CD4-positive, alpha-beta T cell treated with Interleukin-4 for 1 hour (primary cell): ENCODE results near the gene NLRP2B.
"Not testable (repeated sequence)": the region's sequence is repeated elsewhere in the genome, so short reads cannot be mapped to it uniquely, and the experiment has no call there.

Source experiments
- DNase-seq, 2 donors: peaks; one replicate each; pipeline ENCODE4 v3.0.0-alpha.2; 2020 to 2022

Gene NLRP2B

DNA sequence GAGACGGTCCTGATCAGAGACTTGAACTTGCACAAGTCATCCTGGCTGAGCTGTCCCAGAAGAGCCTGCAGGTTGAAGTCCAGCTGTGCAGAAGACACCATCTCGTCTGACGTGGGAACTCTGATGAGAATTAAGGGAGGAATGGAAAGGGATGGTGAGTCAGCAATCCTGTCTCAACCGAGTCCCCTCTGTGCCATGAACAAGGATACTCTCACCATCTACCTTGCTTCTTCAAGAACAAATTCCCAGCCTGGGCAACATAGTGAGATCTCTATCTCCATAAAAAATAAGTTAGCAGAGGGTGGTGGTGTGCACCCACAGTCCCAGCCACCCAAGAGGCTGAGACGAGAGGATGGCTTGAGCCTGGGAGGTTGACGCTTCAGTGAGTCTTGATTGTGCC is at the start of gene NLRP2B:
Gene NLRP2B, minus strand, starts transcription at position 101 of the 400 bp plus-strand sequence.
- no peak for DNase-seq

DNA sequence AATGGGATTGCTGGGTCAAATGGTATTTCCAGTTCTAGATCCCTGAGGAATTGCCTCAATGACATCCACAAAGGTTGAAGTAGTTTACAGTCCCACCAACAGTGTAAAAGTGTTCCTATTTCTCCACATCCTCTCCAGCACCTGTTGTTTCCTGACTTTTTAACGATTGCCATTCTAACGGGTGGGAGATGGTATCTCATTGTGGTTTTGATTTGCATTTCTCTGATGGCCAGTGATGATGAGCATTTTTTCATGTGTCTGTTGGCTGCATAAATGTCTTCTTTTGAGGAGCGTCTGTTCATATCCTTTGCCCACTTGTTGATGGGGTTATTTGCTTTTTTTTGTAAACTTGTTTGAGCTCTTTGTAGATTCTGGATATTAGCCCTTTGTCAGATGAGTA is 45.9 kb upstream of the NLRP2B start:
- DNase-seq: not testable (repeated sequence)

DNA sequence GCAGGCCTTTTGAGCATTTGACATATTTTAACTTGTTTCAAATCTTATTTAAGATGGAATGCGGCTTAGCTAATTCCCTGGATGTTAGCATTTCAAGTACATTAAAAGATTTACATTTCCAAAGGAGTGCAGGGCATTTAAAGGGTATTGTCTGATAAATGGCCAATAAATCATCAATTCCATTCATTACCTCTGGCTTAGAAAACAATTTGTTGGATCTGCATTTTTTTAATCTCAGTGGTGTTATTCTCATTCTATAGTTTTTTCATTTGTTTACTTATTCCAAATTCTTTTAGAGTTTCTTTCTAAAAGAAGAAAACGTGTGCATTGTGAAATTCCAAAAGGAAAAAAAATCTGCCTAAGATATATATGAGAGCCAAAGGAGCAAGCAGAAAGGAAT is 1.3 kb upstream of the NLRP2B start:
- no peak for DNase-seq

DNA sequence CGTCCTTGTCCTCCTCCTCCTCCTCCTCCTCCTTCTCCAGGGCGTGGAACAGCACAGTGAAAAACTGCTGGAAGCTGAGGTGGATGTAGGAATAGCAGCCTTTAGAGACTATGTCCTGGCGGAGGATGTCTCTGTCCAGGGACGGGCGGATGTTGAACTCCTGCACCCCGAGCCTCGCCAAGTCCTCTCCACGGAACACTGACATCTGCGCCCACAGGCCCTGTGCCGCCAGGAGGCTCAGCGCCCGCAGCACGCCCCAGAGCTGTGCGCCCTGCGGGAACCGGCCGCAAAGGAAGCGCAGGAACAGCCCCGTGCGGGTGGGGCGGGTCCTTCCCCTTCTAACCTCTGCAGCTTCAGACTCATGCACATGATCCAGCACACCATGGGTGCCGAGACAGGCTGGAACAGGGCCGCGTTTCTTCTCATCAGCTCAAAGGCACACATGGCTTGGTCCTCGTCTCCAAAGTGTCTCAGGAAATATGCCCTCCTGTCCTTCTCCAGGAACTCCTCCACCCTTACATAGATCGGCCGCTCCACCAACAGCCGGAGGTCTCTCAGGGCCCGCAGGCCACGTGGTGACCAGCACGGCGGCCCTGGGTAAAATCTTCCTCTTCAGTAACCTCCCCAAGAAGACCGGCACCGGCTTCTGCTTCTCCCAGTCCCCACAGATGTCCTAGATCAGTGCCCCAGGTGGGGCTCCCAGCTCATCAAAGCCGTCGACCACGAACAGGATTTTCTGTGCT is 1.2 kb downstream of the NLRP2B start:
- DNase-seq: no peak

DNA sequence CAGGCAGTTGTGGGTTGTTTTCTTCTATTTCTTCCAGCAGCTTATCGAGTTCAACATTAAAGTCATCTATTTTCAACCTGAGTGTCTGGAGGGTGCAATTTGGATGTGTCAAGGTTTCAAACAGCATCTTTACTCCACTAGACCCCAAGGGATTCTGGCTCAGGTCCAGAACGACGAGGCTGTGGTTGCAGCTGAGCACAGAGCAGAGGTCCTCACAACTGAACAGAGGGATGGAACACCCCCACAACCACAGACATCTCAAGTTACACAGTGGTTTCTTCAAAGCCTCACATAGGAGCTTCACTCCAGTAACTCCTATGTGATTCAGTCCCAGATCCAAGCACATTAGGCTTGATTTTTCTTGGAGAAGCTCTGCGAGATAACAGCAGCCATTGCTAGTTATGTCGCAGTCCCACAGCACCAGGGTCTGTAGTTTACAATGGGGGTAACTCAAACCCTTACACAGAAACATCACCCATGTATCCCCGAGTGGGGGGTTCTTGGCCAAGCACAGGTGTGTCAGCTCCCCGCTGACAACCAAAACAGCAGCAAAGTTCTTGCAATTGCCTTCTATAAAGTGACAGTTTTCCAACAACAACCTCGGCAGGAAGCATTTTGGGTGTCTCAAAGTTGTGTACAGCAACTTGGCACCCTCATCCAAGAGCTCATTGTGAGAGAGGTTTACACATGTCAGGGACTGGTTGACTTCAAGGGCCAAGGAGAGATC is 2.8 kb downstream of the NLRP2B start:
- no peak for DNase-seq

DNA sequence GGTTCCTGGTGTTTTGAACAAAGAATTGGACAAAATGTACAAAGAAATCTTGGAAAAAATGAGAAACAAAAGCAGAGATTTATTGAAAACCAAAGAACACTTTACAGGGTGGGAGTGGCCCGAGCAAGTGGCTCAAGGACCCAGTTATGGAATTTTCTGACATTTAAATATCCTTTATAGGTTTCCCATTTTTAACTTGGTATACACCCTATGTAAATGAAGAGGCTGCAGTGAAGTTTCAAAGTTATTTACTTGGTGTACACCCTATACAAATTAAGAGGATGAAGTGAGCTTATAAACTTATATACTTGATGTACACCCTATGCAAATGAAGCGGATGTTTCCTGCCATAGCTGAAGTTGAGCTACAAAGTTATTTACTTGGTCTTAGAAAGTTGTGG is 4.7 kb downstream of the NLRP2B start:
- no peak for DNase-seq

DNA sequence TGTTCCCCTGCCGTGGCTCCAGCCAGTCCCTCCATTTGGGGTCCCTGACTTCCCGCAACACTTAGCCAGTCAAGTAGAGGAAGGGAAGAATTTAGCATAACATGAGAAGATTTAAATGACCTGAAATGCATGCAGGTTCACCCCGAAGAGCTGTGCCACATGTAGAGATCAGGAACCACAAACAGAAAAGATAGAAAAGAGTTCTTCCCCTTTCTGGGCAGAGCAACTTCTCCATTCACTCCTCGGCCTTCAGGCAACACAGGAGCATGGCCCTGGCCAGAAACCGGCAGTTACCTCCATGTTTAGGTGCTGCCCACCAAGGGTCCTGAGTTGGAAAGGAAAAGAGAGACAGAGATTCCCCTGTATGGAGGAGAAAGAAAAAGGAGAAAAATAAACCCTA is 5.2 kb downstream of the NLRP2B start:
- no peak for DNase-seq

DNA sequence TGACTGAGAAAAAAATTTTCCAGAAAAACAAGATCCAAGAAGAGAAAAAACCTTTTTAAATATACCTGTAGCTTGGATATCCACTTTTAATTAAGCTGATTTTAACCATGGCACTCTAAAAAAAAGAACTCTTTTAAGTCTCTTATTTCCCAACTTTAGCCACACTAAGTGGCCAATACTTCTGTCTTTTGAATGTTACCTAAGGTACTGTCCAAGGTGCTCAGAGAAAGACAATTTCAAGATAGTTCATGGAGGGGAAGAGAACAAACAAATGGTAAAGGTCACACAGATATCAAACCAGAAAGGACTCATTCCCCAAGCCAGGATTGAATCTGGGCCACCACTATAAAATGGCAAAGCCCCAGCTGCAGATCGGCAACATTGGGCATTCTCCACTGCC is 10.1 kb downstream of the NLRP2B start:
- DNase-seq: no peak

DNA sequence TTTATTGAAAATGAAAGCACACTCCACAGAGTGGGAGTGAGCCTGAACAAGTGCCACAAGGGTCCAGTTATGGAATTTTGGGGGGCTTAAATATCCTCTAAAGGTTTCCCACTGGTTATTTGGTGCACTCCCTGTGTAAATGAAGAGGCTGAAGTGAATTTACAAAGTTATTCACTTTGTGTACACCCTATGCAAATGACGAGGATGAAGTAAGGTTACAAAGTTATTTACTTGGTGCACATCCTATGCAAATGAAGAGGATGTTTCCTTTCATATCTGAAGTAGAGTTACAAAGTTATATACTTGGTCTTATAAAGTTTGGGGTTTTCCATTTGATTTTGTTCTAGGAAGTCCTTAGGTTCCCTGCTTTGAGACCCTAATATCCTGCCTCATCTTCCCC is 13.1 kb downstream of the NLRP2B start:
- no peak for DNase-seq

DNA sequence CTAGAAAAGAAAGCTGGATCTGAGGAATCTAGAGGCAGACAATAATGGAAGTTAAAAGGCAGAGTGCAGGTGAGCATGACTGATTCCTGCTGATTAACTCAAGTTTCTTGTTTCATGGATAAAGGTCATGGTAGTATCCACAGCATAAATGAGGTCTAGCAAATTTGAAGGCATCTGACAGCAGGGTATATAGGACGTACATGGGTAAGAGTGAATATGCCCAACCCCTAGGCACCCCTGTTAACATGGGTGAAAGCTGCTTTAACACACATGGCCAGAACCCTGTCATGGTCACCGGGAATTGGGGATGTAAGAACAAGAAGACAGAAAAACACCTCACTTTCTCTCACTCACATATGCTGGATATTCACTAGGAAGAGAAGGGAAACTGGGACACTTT is 25.0 kb downstream of the NLRP2B start:
- DNase-seq: no peak

DNA sequence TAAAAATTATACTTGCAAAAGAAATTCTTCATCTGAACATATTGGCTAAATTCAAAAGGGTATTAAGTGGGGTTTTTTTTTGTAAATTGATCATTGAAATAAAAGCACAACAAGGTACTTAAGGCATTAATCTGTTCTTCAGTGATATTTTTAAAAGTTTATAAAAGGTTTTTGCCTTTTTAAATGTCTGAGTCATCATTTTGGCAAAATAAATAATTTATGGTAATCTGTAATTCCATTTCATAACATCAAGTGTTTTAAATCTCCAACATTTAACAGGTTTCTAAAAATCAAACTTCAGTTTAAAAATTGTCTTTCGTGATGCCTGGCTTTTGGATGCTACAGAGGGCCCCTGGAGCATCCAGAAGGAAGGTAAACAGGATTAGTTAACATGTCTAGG is 27.4 kb downstream of the NLRP2B start:
- DNase-seq: no peak

DNA sequence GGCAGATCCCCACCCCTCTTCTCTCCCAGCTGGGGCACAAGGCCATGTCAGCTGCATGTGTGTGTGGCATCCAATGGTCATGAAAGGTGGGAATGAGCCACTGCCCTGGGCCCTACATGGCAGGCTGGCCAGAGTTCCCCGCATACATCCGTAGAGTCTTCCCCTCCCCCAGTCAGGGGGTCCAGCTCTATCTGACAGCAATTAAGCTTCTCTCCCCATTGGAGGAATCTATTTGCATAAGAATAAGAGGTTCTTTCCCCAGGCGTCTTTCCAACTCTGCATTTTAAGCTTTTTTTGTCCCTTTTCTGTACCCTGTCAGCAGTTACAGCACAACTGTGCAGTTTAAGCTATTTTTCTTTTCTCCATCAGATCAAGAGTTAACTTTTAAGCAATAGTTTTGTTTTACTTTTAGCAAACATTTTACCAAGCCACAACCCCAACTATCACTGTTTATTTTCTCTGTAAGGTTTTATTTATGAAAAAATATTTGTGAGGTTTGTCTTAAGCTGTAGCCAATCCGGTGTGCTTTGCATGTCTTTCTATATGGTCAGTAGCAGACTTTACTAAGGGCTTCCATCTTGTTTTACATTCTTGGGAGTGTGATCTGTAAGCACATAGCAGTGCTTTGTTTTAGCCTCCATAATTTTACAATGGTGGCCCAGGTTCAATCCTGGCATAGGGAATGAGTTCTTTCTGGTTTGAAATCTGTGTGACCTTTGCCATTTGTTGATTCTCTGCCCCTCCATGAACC is 28.7 kb downstream of the NLRP2B start:
- DNase-seq: no peak

DNA sequence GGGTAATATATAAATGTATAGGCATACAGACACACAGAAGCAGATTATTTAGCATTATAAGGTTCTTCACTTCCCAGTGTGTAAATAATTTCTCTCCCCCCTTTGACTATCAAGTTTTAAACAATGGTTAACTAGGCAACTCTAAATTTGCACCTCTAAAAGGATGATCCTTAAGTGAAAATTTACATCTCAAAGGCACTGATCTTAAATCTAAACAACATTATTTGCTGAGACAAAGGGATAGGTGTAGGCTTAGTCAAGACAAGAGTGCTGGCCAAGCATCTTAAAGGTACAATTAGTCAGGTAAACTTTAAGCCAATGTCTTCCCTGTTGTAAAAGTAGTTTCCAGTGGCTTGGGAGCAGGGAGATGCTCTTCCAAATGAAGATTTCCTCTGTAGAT is 33.0 kb downstream of the NLRP2B start:
- DNase-seq: no peak

DNA sequence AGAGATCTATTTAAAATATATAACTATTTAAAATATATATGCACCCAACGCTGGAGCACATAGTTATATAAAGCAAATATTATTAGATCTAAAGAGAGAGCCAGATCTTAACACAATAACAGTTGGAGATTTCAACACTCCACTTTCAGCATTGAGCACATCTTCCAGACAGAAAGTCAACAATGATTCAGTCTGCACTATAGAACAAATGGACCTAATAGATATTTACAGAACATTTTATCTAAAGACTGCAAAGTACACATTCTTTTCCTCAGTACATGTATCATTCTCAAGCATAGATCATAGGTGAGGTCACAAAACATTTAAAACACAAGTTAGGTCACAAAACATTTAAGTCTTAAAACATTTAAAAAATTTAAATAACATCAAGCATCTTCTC is 36.4 kb downstream of the NLRP2B start:
- DNase-seq: no peak

DNA sequence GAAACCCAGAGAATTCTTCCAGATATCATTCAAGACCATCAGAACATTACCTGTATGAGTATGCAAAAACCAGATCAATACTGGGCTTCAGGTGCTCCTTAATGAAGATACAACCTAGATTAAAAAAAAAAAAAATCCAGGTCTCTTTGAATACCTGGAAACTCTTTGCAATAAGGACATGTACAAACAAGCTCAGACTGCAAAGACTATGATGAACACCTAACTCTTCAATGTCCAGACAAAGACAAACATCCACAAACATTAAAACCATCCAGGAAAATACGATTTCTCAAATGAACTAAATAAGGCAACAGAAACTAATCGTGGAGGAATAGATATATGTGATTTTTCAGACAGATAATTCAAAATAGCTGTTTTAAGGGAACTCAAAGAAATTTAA is 38.7 kb downstream of the NLRP2B start:
- no peak for DNase-seq

DNA sequence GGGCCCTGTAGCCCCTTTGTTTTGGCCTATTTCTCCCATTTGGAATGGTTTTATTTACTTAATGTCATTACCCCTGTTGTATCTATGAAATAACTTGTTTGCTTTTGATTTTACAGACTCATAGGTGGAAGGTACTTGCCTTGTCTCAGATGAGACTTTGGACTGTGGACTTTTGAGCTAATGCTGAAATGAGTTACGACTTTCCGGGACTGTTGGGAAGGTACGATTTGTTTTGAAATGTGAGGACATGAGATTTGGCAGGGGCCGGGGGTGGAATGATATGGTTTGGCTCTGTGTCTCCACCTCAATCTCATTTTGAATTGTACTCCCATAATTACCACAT is 39.4 kb downstream of the NLRP2B start:
- no peak for DNase-seq

DNA sequence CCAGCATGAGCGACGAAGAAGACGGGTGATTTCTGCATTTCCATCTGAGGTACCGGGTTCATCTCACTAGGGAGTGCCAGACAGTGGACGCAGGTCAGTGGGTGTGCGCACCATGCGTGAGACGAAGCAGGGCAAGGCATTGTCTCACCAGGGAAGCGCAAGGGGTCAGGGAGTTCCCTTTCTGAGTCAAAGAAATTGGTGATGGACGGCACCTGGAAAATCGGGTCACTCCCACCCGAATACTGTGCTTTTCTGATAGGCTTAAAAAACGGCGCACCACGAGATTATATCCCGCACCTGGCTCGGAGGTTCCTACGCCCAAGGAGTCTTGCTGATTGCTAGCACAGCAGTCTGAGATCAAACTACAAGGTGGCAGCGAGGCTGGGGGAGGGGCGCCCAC is 50.6 kb downstream of the NLRP2B start:
- DNase-seq: not testable (repeated sequence)
